Measurements from ENCODE around the gene CPPED1. TPM values are rescaled to one million over a fixed set of nuclear protein-coding genes. Genes with fewer than 3 reads are reported as not detected.
"Not testable (repeated sequence)": the region's sequence is repeated elsewhere in the genome, so short reads cannot be mapped to it uniquely, and the experiment has no call there.

The CPPED1 gene, protein sequence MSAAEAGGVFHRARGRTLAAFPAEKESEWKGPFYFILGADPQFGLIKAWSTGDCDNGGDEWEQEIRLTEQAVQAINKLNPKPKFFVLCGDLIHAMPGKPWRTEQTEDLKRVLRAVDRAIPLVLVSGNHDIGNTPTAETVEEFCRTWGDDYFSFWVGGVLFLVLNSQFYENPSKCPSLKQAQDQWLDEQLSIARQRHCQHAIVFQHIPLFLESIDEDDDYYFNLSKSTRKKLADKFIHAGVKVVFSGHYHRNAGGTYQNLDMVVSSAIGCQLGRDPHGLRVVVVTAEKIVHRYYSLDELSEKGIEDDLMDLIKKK
- total RNA-seq (ENCODE audit: insufficient read depth, low replicate concordance): 12.5 TPM

GRCh38 chr16:12803203-12804093, at the start of gene CPPED1:
TSS of gene CPPED1 (minus strand) at chr16:12803887. CDS start at chr16:12803776, 111 bp downstream.
- peak; percentile 95 for DNase-seq (ENCODE audit: low spot score)

DNA sequence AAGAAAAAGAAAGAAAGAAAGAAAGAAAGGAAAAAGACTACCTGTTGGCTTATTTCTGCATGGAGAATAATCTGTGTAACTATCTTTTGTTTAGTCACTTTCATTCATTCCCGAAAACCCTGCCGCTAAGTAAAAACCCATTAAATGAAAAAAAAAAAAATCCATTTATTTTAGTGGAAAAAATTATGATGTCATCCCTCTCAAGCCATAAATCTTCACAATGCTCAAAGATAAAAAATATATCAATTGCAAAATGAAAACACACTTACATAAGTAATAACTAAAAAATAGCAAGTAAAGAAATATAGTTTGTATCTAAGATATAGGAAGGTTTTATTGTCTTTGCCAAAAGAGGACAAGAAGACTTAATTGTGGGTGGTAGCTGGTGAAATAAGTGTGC, 46.5 kb upstream of the CPPED1 start:
- DNase-seq (ENCODE audit: low spot score): no peak

GRCh38 chr16:12846592-12846991, 42.9 kb upstream of the CPPED1 start:
- no peak for DNase-seq (ENCODE audit: low spot score)

- no peak for DNase-seq (ENCODE audit: low spot score)
Measured at GRCh38 chr16:12845282-12845681, 41.6 kb upstream of the CPPED1 start.

DNA sequence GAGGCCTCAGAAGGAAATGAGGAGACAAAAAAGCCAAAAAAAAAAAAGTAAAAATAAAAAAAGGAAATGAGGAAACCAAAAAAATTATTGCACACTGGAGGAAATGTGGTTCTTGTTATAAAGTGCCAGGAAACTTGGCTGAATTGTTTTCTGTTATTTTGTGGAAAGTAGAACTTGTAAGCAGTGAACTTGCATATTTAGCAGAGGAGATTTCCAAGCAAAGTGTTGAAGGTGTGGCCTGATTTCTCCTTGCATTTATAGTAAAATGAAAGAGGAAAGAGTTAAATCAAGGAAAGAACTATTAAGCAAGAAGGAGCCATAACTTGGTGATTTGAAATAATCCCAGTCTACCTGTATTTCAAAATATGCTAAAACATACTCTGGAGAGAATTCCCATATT, 34.1 kb upstream of the CPPED1 start:
- DNase-seq (ENCODE audit: low spot score): no peak

- no peak for DNase-seq (ENCODE audit: low spot score)
Measured at GRCh38 chr16:12837291-12837690, 33.6 kb upstream of the CPPED1 start.

- DNase-seq (ENCODE audit: low spot score): no peak
Measured at GRCh38 chr16:12833926-12834325, 30.2 kb upstream of the CPPED1 start.

GRCh38 chr16:12829096-12829888, 25.6 kb upstream of the CPPED1 start:
- no peak for DNase-seq (ENCODE audit: low spot score)

DNA sequence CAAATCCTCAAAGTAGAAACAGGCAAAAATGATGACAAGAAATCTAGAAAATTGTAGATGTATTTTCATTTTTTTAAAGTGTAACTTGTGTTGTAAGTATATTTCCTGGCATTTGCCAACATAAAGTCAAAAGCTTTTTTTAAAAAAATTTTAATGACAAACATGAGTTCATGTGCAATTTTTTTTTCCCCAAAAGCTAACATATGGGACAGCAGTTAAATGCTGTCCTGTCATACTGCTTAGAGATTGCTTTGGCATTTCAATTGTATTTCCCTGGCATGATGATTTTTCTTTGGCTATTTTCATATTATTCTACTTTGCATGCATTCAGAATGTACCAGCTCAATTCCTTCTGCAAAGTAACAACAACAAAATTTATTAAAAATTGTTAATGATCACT, 24.5 kb upstream of the CPPED1 start:
- DNase-seq (ENCODE audit: low spot score): no peak

DNA sequence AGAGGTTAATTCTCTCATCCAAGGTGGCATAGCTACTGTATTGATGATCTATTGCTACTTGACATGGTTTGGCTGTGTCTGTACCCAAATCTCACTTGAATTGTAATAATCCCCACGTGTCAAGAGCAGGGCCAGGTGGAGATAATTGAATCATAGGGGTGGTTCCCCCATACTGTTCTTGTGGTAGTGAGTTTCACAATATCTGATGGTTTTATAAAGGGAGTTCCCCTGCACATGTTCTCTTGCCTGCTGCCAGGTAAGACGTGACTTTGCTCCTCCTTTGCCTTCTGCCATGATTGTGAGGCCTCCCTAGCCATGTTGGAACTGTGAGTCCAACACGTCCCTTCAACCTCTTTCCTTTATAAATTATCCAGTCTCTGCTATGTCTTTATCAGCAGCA, 22.9 kb upstream of the CPPED1 start:
- no peak for DNase-seq (ENCODE audit: low spot score)

- peak; percentile 37 for DNase-seq (ENCODE audit: low spot score)
Measured at GRCh38 chr16:12819126-12820117, 15.7 kb upstream of the CPPED1 start.

DNA sequence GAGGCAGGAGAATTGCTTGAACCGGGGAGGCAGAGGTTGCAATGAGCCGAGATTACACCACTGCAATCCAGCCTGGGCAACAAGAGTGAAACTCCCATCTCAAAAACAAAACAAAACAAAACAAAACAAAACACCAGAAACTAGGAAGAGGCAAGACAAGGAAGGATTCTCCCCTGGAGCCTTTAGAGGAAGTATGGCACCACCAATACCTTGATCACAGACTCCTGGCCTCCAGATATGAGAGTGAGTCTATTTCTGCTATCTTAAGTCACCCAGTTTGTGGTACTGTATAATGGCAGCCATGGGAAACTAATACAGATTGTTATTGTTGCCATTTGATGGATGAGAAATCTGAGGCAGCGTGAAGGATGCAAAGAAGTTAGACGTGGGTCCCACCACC, 14.6 kb upstream of the CPPED1 start:
- no peak for DNase-seq (ENCODE audit: low spot score)

- not testable (repeated sequence) for DNase-seq (ENCODE audit: low spot score)
Measured at GRCh38 chr16:12816791-12817214, 13.1 kb upstream of the CPPED1 start.

GRCh38 chr16:12815361-12815760, 11.7 kb upstream of the CPPED1 start:
- no peak for DNase-seq (ENCODE audit: low spot score)

DNA sequence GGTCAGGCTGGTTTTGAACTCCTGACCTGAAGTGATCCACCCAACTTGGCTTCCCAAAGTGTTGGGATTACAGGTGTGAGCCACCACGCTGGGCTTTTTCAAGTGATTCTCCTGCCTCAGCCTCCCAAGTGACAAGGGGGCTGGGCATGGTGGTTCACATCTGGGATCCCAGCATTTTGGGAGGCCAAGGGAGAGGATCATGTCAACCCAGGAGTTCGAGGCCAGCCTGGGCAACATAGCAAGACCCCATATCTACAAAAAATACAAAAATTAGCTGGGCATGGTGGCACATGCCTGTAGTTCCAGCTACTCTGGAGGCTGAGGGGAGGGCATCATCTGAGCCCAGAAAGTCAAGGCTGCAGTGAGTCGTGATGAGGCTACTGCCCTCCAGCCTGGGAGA, 10.0 kb upstream of the CPPED1 start:
- DNase-seq (ENCODE audit: low spot score): not testable (repeated sequence)

DNA sequence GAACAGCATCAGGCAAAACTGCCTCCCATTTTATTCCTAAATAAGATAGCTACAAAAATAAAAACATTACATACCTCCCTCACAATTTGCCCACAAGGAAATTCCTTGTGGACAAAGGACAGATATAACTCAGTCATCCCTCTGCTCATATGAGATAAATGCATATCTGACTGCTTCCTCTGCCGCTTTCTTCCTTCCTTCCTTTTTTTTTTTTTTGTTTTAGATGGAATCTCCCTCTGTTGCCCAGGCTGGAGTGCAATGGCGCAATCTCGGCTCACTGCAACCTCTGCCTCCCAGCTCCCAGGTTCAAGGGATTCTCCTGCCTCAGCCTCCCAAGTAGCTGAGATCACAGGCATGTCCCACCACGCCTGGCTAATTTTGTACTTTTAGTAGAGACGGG, 9.6 kb upstream of the CPPED1 start:
- DNase-seq (ENCODE audit: low spot score): not testable (repeated sequence)

GRCh38 chr16:12811441-12812383, 8.0 kb upstream of the CPPED1 start:
- no peak for DNase-seq (ENCODE audit: low spot score)

GRCh38 chr16:12805066-12805465, 1.4 kb upstream of the CPPED1 start:
- no peak for DNase-seq (ENCODE audit: low spot score)

GRCh38 chr16:12804395-12804794, 708 bp upstream of the CPPED1 start:
- no peak for DNase-seq (ENCODE audit: low spot score)

- DNase-seq (ENCODE audit: low spot score): no peak
Measured at GRCh38 chr16:12802661-12803060, 1.0 kb downstream of the CPPED1 start.

All from umbilical cord (tissue), 2 donors.